GM21447 (cell line): Measurements from ENCODE around the gene CPE.

ENCODE experiments used
- ATAC-seq: cut with Tn5 transposase; IDR thresholded peaks from one replicate; pipeline ENCODE4 v1.9.1; 2021; ENCODE audit not compliant: unreplicated experiment

CPE gene

GRCh38 chr4:165364452-165365080, 14.2 kb upstream of the CPE start:
- no peak for ATAC-seq

GRCh38 chr4:165367040-165367439, 11.8 kb upstream of the CPE start:
- ATAC-seq, result no peak

GRCh38 chr4:165368114-165368513, 10.7 kb upstream of the CPE start:
- no peak for ATAC-seq

- ATAC-seq, result no peak
Observed at GRCh38 chr4:165368567-165368966, 10.2 kb upstream of the CPE start.

- ATAC-seq, result no peak
Observed at GRCh38 chr4:165369522-165369921, 9.3 kb upstream of the CPE start.

- no peak for ATAC-seq
Observed at GRCh38 chr4:165370530-165370929, 8.3 kb upstream of the CPE start.

- no peak for ATAC-seq
Observed at GRCh38 chr4:165375465-165375864, 3.3 kb upstream of the CPE start.

- no peak for ATAC-seq
Observed at GRCh38 chr4:165378398-165378744, 437 bp upstream of the CPE start.

- ATAC-seq, result no peak
Observed at GRCh38 chr4:165379678-165380064, 863 bp downstream of the CPE start.

GRCh38 chr4:165380805-165381204, 2.0 kb downstream of the CPE start:
- ATAC-seq, result no peak

- ATAC-seq, result no peak
Observed at GRCh38 chr4:165381821-165382373, 3.1 kb downstream of the CPE start.

GRCh38 chr4:165382640-165383039, 3.8 kb downstream of the CPE start:
- ATAC-seq, result no peak

GRCh38 chr4:165383591-165384073, 4.8 kb downstream of the CPE start:
- no peak for ATAC-seq

- no peak for ATAC-seq
Observed at GRCh38 chr4:165384186-165384585, 5.4 kb downstream of the CPE start.

- ATAC-seq, result no peak
Observed at GRCh38 chr4:165384598-165384997, 5.8 kb downstream of the CPE start.

GRCh38 chr4:165385126-165385525, 6.3 kb downstream of the CPE start:
- no peak for ATAC-seq

- ATAC-seq, result no peak
Observed at GRCh38 chr4:165386328-165386727, 7.5 kb downstream of the CPE start.

- ATAC-seq, result no peak
Observed at GRCh38 chr4:165388756-165389155, 9.9 kb downstream of the CPE start.

- ATAC-seq, result no peak
Observed at GRCh38 chr4:165393051-165393450, 14.2 kb downstream of the CPE start.

GRCh38 chr4:165393704-165394103, 14.9 kb downstream of the CPE start:
- ATAC-seq, result no peak

- no peak for ATAC-seq
Observed at GRCh38 chr4:165394275-165394674, 15.5 kb downstream of the CPE start.

GRCh38 chr4:165398570-165398969, 19.8 kb downstream of the CPE start:
- ATAC-seq, result no peak

GRCh38 chr4:165402375-165402774, 23.6 kb downstream of the CPE start:
- ATAC-seq, result no peak
